Neural cell (in vitro differentiated cells): ENCODE data around the gene MSH3. TPM values are rescaled to one million over a fixed set of nuclear protein-coding genes. Genes with fewer than 3 reads are reported as not detected.

Source experiments
- H2AFZ ChIP-seq: fragments of 200-600, 300-800 bp; sonication (generic), shearing (Covaris generic); 2 replicates; pipeline ENCODE4 v1.6.0; 2014; ENCODE audit warnings: low read depth, mild to moderate bottlenecking, antibody characterized with exemption, low read length, moderate library complexity
- H3F3A ChIP-seq: fragments of 200-600 bp; shearing (Covaris generic); 2 replicates; pipeline ENCODE4 v1.6.1; 2016; ENCODE audit warnings: mild to moderate bottlenecking, moderate library complexity, mixed read lengths, antibody characterized with exemption, low read length; ENCODE audit not compliant: insufficient read depth, poor library complexity, severe bottlenecking
- H3K27ac ChIP-seq: fragments of 200-600, 300-800 bp; sonication (generic), shearing (Covaris generic); 2 replicates; pipeline ENCODE4 v1.5.1; 2014; ENCODE audit warnings: mild to moderate bottlenecking, low read length, moderate library complexity
- H3K27me3 ChIP-seq: fragments of 300-800, 200-600 bp; sonication (generic), shearing (Covaris generic); 2 replicates; pipeline ENCODE4 v1.6.0; 2014; ENCODE audit warnings: mild to moderate bottlenecking, low read depth, low read length, moderate library complexity; ENCODE audit not compliant: insufficient read depth
- H3K36me3 ChIP-seq: fragments of 300-800, 200-600 bp; sonication (generic), shearing (Covaris generic); 2 replicates; pipeline ENCODE4 v1.5.1; 2014; ENCODE audit warnings: mild to moderate bottlenecking, antibody characterized with exemption, low read length, moderate library complexity; ENCODE audit not compliant: insufficient read depth
- H3K4me2 ChIP-seq: fragments of 300-800, 200-600 bp; sonication (generic), shearing (Covaris generic); 2 replicates; pipeline ENCODE4 v1.6.0; 2014; ENCODE audit warnings: mild to moderate bottlenecking, low read length
- H3K4me3 ChIP-seq: fragments of 300-800, 200-600 bp; sonication (generic), shearing (Covaris generic); 2 replicates; pipeline ENCODE4 v1.5.1; 2014; ENCODE audit warnings: mild to moderate bottlenecking, low read length, moderate library complexity
- H3K79me2 ChIP-seq: fragments of 200-600 bp; shearing (Covaris generic); replicated peaks from 2 replicates; pipeline ENCODE4 v1.6.0; 2014; ENCODE audit warnings: mild to moderate bottlenecking, low read length, moderate library complexity; ENCODE audit not compliant: insufficient read depth
- H3K9ac ChIP-seq: fragments of 300-800, 200-600 bp; sonication (generic), shearing (Covaris generic); 2 replicates; pipeline ENCODE4 v1.6.1; 2016; ENCODE audit warnings: mild to moderate bottlenecking, low read length, mixed read lengths
- H3K9me2 ChIP-seq: fragments of 200-600 bp; shearing (Covaris generic); 2 replicates; pipeline ENCODE4 v1.6.1; 2016; ENCODE audit warnings: mild to moderate bottlenecking, low read length, mixed read lengths; ENCODE audit not compliant: insufficient read depth
- H3K9me3 ChIP-seq: fragments of 200-600, 300-800 bp; sonication (generic), shearing (Covaris generic); 2 replicates; pipeline ENCODE4 v1.6.1; 2016; ENCODE audit warnings: mild to moderate bottlenecking, mixed run types, low read length, moderate library complexity, mixed read lengths
- H4K20me1 ChIP-seq: fragments of 200-600 bp; shearing (Covaris generic); 2 replicates; pipeline ENCODE4 v1.6.1; 2016; ENCODE audit warnings: mild to moderate bottlenecking, mixed run types; ENCODE audit not compliant: insufficient read depth
- CTCF ChIP-seq: fragments of 450-650 bp; IDR thresholded peaks from 2 replicates; pipeline ENCODE4 v1.5.1; 2014; ENCODE audit warnings: antibody characterized with exemption, mild to moderate bottlenecking, moderate library complexity; ENCODE audit not compliant: poor library complexity, severe bottlenecking
- EP300 ChIP-seq: fragments of 450-650 bp; conservative IDR thresholded peaks from 2 replicates; pipeline ENCODE4 v1.6.1; 2014; ENCODE audit warnings: antibody characterized with exemption, mild to moderate bottlenecking, moderate library complexity; ENCODE audit not compliant: poor library complexity, severe bottlenecking
- EZH2 ChIP-seq: fragments of 200-600, 300-800 bp; shearing (Covaris generic), sonication (generic); IDR thresholded peaks from 2 replicates; pipeline ENCODE4 v1.6.1; 2014; ENCODE audit warnings: antibody characterized with exemption, low read length, borderline replicate concordance, mild to moderate bottlenecking; ENCODE audit not compliant: insufficient read depth, poor library complexity, severe bottlenecking
- MXI1 ChIP-seq: fragments of 450-650 bp; conservative IDR thresholded peaks from 2 replicates; pipeline ENCODE4 v1.6.1; 2014; ENCODE audit warnings: antibody characterized with exemption, mild to moderate bottlenecking; ENCODE audit not compliant: poor library complexity, severe bottlenecking
- POLR2AphosphoS5 ChIP-seq: IDR thresholded peaks from 2 replicates; pipeline ENCODE4 v1.6.1; 2012
- RAD21 ChIP-seq: fragments of 450-650 bp; conservative IDR thresholded peaks from 2 replicates; pipeline ENCODE4 v1.6.1; 2014; ENCODE audit warnings: antibody characterized with exemption, mild to moderate bottlenecking, moderate library complexity
- REST ChIP-seq: IDR thresholded peaks from 2 replicates; pipeline ENCODE4 v1.6.1; 2012; ENCODE audit warnings: borderline replicate concordance
- SMC3 ChIP-seq: fragments of 450-650 bp; conservative IDR thresholded peaks from 2 replicates; pipeline ENCODE4 v1.6.1; 2014; ENCODE audit warnings: antibody characterized with exemption, mild to moderate bottlenecking, moderate library complexity; ENCODE audit not compliant: poor library complexity
- TAF1 ChIP-seq: IDR thresholded peaks from 2 replicates; pipeline ENCODE4 v1.6.1; 2012; ENCODE audit warnings: low read depth
- polyA plus RNA-seq: library from polyadenylated mRNA; depleted of rRNA; stranded (reverse); fragments of >200 nt; gene quantifications from 2 replicates; pipeline ENCODE4 v1.2.3, GENCODE V29; 2014

The MSH3 gene
- polyA plus RNA-seq, 1 donor from 2014 or later = 9.8 TPM

GRCh38 chr5:80714570-80715298, 60.3 kb downstream of the MSH3 start:
- Histone ChIP-seq H3K27ac (no peak overlapping the region), H3K4me2 (no peak overlapping the region), H3K27me3 (no peaks in the 10 kb centered on the region), H4K20me1 (no peaks in the 10 kb centered on the region), H3K79me2 (no peaks in the 10 kb centered on the region), H3K4me3 (no peak overlapping the region), H3K9me3 (peaks cover 1% of the 10 kb centered on the region), H3K9ac (no peak overlapping the region), H2AFZ (no peak overlapping the region), H3F3A (no peaks in the 10 kb centered on the region), H3K9me2 (no peaks in the 10 kb centered on the region), H3K36me3 (peaks cover 4% of the 10 kb centered on the region)
- no peak for TF ChIP-seq TAF1
- no peak for TF ChIP-seq EP300
- no peak for TF ChIP-seq MXI1
- TF ChIP-seq EZH2 = no peak
- no peak for TF ChIP-seq CTCF
- TF ChIP-seq SMC3 = no peak
- no peak for TF ChIP-seq RAD21
- no peak for TF ChIP-seq POLR2AphosphoS5
- TF ChIP-seq REST = no peak

GRCh38 chr5:80715887-80716286, 61.4 kb downstream of the MSH3 start:
- Histone ChIP-seq H3K27ac (no peak overlapping the region), H3K9ac (no peak overlapping the region), H3K9me2 (no peaks in the 10 kb centered on the region), H3K4me3 (no peak overlapping the region), H3F3A (no peaks in the 10 kb centered on the region), H3K36me3 (peaks cover 5% of the 10 kb centered on the region), H3K79me2 (no peaks in the 10 kb centered on the region), H2AFZ (no peak overlapping the region), H3K27me3 (no peaks in the 10 kb centered on the region), H3K4me2 (no peak overlapping the region), H3K9me3 (peaks cover 4% of the 10 kb centered on the region), H4K20me1 (no peaks in the 10 kb centered on the region)
- TF ChIP-seq REST (no peak), RAD21 (no peak), SMC3 (no peak), CTCF (no peak), EP300 (no peak), EZH2 (no peak), MXI1 (no peak), POLR2AphosphoS5 (no peak), TAF1 (no peak)
